ENCODE data around the gene LRRC23. TPM values are rescaled to one million over a fixed set of nuclear protein-coding genes. Genes with fewer than 3 reads are reported as not detected.

LRRC23 gene
- total and polyA plus RNA-seq, 9 of the 15 experiments (the other 6 are each of a cell fraction or from before 2014, with no cell fraction given): 2.2 to 7.0 (median 3.0) TPM

- TF ChIP-seq, protein P1, sequence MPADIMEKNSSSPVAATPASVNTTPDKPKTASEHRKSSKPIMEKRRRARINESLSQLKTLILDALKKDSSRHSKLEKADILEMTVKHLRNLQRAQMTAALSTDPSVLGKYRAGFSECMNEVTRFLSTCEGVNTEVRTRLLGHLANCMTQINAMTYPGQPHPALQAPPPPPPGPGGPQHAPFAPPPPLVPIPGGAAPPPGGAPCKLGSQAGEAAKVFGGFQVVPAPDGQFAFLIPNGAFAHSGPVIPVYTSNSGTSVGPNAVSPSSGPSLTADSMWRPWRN (IDR thresholded peaks at IDR 0.05; ENCODE audit: low read depth): no peak
- TF ChIP-seq ZNF398 (CRISPR knock-in tag; IDR thresholded peaks at IDR 0.05): no peak
- no peak for TF ChIP-seq YY1 (IDR thresholded peaks at IDR 0.05; ENCODE audit: borderline replicate concordance in 1 of 3, control insufficient read depth in 1 of 3, extremely low read depth in 1 of 3, insufficient read depth in 3 of 3, insufficient read length in 1 of 3, insufficient replicate concordance in 2 of 3, low read depth in 1 of 3, low read length in 2 of 3)
- no peak for TF ChIP-seq ZKSCAN1 (IDR thresholded peaks at IDR 0.05; ENCODE audit: low read depth, low read length)
- TF ChIP-seq ELF4 (CRISPR knock-in tag; IDR thresholded peaks at IDR 0.05): no peak
- no peak for TF ChIP-seq KLF6 (CRISPR knock-in tag; IDR thresholded peaks at IDR 0.05; ENCODE audit: borderline replicate concordance)
- no peak for TF ChIP-seq ARID2 (IDR thresholded peaks at IDR 0.05)
- TF ChIP-seq TAL1 (IDR thresholded peaks at IDR 0.05): peak; percentile 33; the same call in 1 of the 2 replicates
- no peak for TF ChIP-seq GTF2E2 (tag; IDR thresholded peaks at IDR 0.05)
- TF ChIP-seq DLX4 (CRISPR knock-in tag; IDR thresholded peaks at IDR 0.05): no peak
- no peak for TF ChIP-seq CREBBP (IDR thresholded peaks at IDR 0.05; ENCODE audit: low read depth, low read length)
- no peak for TF ChIP-seq RFX5 (IDR thresholded peaks at IDR 0.05; ENCODE audit: low read depth, low read length)
- TF ChIP-seq IRF9 (tag; IDR thresholded peaks at IDR 0.05): no peak
- TF ChIP-seq, protein P2, sequence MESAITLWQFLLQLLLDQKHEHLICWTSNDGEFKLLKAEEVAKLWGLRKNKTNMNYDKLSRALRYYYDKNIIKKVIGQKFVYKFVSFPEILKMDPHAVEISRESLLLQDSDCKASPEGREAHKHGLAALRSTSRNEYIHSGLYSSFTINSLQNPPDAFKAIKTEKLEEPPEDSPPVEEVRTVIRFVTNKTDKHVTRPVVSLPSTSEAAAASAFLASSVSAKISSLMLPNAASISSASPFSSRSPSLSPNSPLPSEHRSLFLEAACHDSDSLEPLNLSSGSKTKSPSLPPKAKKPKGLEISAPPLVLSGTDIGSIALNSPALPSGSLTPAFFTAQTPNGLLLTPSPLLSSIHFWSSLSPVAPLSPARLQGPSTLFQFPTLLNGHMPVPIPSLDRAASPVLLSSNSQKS (CRISPR knock-in tag; IDR thresholded peaks at IDR 0.05): no peak
- TF ChIP-seq HDAC2 (IDR thresholded peaks at IDR 0.05): 0 out of 2 replicates have a peak, but pooled peaks have one; percentile 64
- TF ChIP-seq ZNF408 (CRISPR knock-in tag; IDR thresholded peaks at IDR 0.05; ENCODE audit: low read depth): no peak
- TF ChIP-seq ZBTB7A (IDR thresholded peaks at IDR 0.05; ENCODE audit: borderline replicate concordance, control insufficient read depth, low read depth, low read length): no peak
- TF ChIP-seq SREBF2 (CRISPR knock-in tag; IDR thresholded peaks at IDR 0.05): no peak
Observed at GRCh38 chr12:6929466-6930452, 25.1 kb downstream of the LRRC23 start (continued).
